ENCODE measurements around the gene CASKIN1. TPM values are rescaled to one million over a fixed set of nuclear protein-coding genes. Genes with fewer than 3 reads are reported as not detected.
"Not testable (repeated sequence)": the region's sequence is repeated elsewhere in the genome, so short reads cannot be mapped to it uniquely, and the experiment has no call there.

Gene CASKIN1
- total RNA-seq, 3 donors from 2014 or later (not counting 1 experiment from before 2014, with no cell fraction given), result not detected

- TF ChIP-seq CTCF (IDR thresholded peaks at IDR 0.05), result peak; percentile 16
- Histone ChIP-seq H3K27me3 (ENCODE audit: control insufficient read depth, insufficient read depth, low read length) (no peaks in the 10 kb centered on the region), H3K9me3 (ENCODE audit: control insufficient read depth, insufficient read depth, low read length) (no peaks in the 10 kb centered on the region), H3K27ac (ENCODE audit: low read length) (peak within 1 kb of the TSS; percentile 95), H3K36me3 (ENCODE audit: control insufficient read depth, insufficient read depth, low read length) (peaks cover 26% of the 10 kb centered on the region), H3K4me3 (ENCODE audit: low read length) (peak within 1 kb of the TSS; percentile 88), H3K4me1 (ENCODE audit: control insufficient read depth, insufficient read depth, low read length) (peaks cover 19% of the 10 kb centered on the region)
- peak within 1 kb of the TSS; percentile 91 for H3K4me3 Mint-ChIP-seq
- H3K9me3 Mint-ChIP-seq, result no peaks in the 10 kb centered on the region
- H3K27me3 Mint-ChIP-seq (ENCODE audit: low read depth in 2 of 2), result peaks cover 0 to 4% of the 10 kb centered on the region in 2 donors
- H3K27ac Mint-ChIP-seq, result peak within 1 kb of the TSS; percentile 80 to 88
- no peaks in the 10 kb centered on the region for H3K36me3 Mint-ChIP-seq
- WGBS (ENCODE audit: insufficient coverage), result under 1% methylated on average over 93 of the region's 93 CpGs
- DNase-seq, result peak; percentile 94 to 98
- peak; percentile 88 to 97 (median 93) for ATAC-seq
- H3K4me1 Mint-ChIP-seq, result peaks cover 19 to 28% of the 10 kb centered on the region in 2 donors
- intact Hi-C loops (cut with micrococcal nuclease), result no loop called here
These were observed 8.9 kb upstream of the CASKIN1 start, which contains the start of gene MLST8 for GRCh38 chr16:2205104-2205966. Gene MLST8, plus strand, starts transcription at chr16:2205454. Its CDS starts 632 bp downstream, at chr16:2206086.

GRCh38 chr16:2204416-2205103 lies 8.2 kb upstream of the CASKIN1 start:
- H3K4me3 ChIP-seq (ENCODE audit: low read length), result peak overlapping the region; percentile 88
- ATAC-seq, result no peak
- intact Hi-C loops (cut with micrococcal nuclease), result no loop called here
- Mint-ChIP-seq H3K4me1 (peaks cover 19 to 28% of the 10 kb centered on the region in 2 donors), H3K27ac (peak overlapping the region; percentile 80 to 88), H3K27me3 (ENCODE audit: low read depth in 2 of 2) (peaks cover 0 to 9% of the 10 kb centered on the region in 2 donors), H3K9me3 (no peaks in the 10 kb centered on the region), H3K36me3 (no peaks in the 10 kb centered on the region), H3K4me3 (peak overlapping the region; percentile 82)
- WGBS (ENCODE audit: insufficient coverage), result 87% methylated on average over 13 of the region's 13 CpGs
- H3K27ac ChIP-seq (ENCODE audit: low read length), result peak overlapping the region; percentile 95
- H3K4me1 ChIP-seq (ENCODE audit: control insufficient read depth, insufficient read depth, low read length), result peaks cover 19% of the 10 kb centered on the region
- no peak for TF ChIP-seq CTCF (IDR thresholded peaks at IDR 0.05)
- peaks cover 26% of the 10 kb centered on the region for H3K36me3 ChIP-seq (ENCODE audit: control insufficient read depth, insufficient read depth, low read length)
- H3K9me3 ChIP-seq (ENCODE audit: control insufficient read depth, insufficient read depth, low read length), result no peaks in the 10 kb centered on the region
- no peak for DNase-seq
- no peaks in the 10 kb centered on the region for H3K27me3 ChIP-seq (ENCODE audit: control insufficient read depth, insufficient read depth, low read length)

- ATAC-seq, result not testable (repeated sequence)
These were observed 6.8 kb upstream of the CASKIN1 start for GRCh38 chr16:2203119-2203688.

More at GRCh38 chr16:2203119-2203688, 6.8 kb upstream of the CASKIN1 start:
- H3K9me3 Mint-ChIP-seq; DNase-seq; intact Hi-C loops (cut with micrococcal nuclease); H3K4me3 ChIP-seq (ENCODE audit: low read length); H3K36me3 Mint-ChIP-seq; H3K27ac ChIP-seq (ENCODE audit: low read length); H3K9me3 ChIP-seq (ENCODE audit: control insufficient read depth, insufficient read depth, low read length); H3K27me3 ChIP-seq (ENCODE audit: control insufficient read depth, insufficient read depth, low read length): not testable (repeated sequence)
- H3K4me1 Mint-ChIP-seq, result peaks cover 19 to 28% of the 10 kb centered on the region in 2 donors
- Histone ChIP-seq H3K36me3 (ENCODE audit: control insufficient read depth, insufficient read depth, low read length) (peaks cover 12% of the 10 kb centered on the region), H3K4me1 (ENCODE audit: control insufficient read depth, insufficient read depth, low read length) (peaks cover 19% of the 10 kb centered on the region)
- 92% methylated on average over 3 of the region's 8 CpGs for WGBS (ENCODE audit: insufficient coverage)
- peak overlapping the region; percentile 82 for H3K4me3 Mint-ChIP-seq
- H3K27me3 Mint-ChIP-seq (ENCODE audit: low read depth in 2 of 2), result peaks cover 8 to 10% of the 10 kb centered on the region in 2 donors
- peak overlapping the region in 1 of 2 donors; percentile 80 for H3K27ac Mint-ChIP-seq

Measured in natural killer cell (primary cell).